Stimulated activated memory B cell treated with anti-CD40 and anti-IgM and Interleukin-4, amounts not matched to agents 10 μg/mL and 1 μg/mL and 100 μg/mL, for 72 hours (primary cell): Measurements from ENCODE around the gene BDNF.
"Not testable (repeated sequence)": the region's sequence is repeated elsewhere in the genome, so short reads cannot be mapped to it uniquely, and the experiment has no call there.

ENCODE experiments used
- ATAC-seq: fragments of 150-1000 bp; cut with Tn5 transposase; 2 replicates; pipeline ENCODE4 v1.10.0; 2021
- H3K27ac Mint-ChIP-seq: one replicate; pipeline ENCODE4 v1.8.0; 2022; ENCODE audit warnings: mild to moderate bottlenecking, mixed read lengths
- H3K27me3 Mint-ChIP-seq: one replicate; pipeline ENCODE4 v1.8.0; 2022; ENCODE audit warnings: mixed read lengths
- H3K36me3 Mint-ChIP-seq: one replicate; pipeline ENCODE4 v1.8.0; 2022; ENCODE audit warnings: mixed read lengths
- H3K4me1 Mint-ChIP-seq: one replicate; pipeline ENCODE4 v1.8.0; 2022; ENCODE audit warnings: mixed read lengths
- H3K4me3 Mint-ChIP-seq: one replicate; pipeline ENCODE4 v1.8.0; 2022; ENCODE audit warnings: mild to moderate bottlenecking, moderate library complexity, mixed read lengths
- H3K9me3 Mint-ChIP-seq: one replicate; pipeline ENCODE4 v1.8.0; 2022; ENCODE audit warnings: mixed read lengths

Gene BDNF

DNA sequence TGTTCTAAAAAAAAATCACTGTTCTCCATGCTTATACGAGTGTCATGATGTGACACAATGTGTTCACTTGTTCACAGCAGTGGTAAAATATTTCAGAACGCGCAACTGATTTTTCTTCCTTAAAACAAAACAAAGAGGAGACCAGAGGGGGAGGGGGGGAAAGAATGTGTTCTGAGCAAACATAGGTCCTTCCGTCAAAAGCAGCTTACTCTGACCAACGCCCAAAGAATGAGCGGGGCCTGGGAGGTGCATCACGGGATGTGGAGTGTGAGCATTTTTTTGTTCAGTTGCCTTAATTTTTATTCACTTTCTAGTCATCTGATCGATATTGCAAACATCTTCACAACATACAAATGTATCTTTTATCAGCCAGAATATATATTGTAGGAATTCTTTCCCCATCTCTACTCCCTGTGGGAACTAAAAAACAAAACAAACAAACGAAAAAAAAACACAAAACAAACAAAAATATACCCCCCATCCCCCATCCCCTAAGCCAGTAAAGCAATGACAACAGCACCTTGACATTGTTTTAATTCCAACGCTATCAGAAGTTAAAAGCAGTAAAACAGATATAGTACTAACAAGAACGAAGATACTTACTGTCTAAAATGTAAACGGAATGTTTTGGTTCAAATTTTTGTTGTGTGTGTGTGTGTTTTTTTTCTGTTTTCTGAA lies 43.3 kb downstream of the BDNF start:
- H3K36me3 Mint-ChIP-seq: peaks cover 15% of the 10 kb centered on the region
- H3K4me1 Mint-ChIP-seq: no peaks in the 10 kb centered on the region
- ATAC-seq: no peak
- no peak overlapping the region for H3K27ac Mint-ChIP-seq
- no peaks in the 10 kb centered on the region for H3K27me3 Mint-ChIP-seq
- H3K4me3 Mint-ChIP-seq: no peak overlapping the region
- H3K9me3 Mint-ChIP-seq: peaks cover 5% of the 10 kb centered on the region

DNA sequence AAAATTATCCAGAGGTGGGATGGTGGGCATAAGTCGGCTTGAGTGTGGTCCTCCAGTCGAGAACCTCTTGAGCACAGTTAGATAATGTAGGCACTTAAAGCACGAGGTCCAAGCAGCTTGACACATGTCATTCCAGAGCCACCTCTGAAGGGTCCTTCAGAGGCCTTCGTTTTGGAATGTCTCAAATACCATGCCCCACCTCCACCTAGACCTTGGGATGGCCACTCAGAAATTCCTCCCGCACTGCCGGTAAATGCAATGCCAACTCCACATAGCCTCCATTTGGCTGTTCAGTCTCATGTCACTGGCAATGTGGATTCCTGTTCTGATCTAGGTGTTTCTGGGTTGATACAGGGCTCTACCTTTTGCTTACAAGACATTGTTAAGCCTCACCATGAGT lies 43.9 kb downstream of the BDNF start:
- ATAC-seq: no peak
- Mint-ChIP-seq H3K27ac (no peak overlapping the region), H3K9me3 (no peaks in the 10 kb centered on the region)

DNA sequence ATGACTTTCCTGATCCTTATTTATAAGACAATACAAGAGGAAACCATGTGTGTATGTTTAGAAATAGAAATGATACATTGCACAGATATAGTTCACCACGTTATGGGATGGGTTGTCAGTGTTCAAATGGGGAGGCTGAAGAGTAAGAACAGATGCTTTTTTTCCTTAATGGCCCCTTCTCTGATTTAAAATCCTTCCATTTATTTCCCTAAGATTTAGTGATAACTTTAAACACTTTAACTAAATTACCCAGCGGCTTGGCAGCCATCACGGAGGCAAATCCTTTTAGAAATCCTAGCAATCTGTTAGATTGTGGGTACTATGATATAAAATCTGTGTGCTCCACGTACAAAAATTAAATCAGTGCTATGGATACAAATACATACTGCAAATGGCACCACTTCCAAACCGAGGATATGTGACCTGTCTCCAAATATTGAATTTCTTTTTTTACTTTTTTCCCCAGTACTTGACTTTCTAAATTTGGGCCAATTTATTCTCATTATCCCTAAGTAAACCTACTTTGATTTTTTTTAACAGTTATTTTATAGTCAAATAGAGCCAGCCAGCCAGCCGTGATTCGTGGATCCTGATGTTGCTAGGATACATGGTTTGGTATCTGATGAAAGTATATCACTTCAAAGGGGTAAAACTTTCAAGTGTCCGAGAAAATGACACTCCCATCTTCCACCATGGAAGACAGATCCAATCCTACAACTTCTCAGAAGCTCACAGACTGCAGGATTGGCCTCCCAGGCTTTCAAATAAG lies 46.1 kb downstream of the BDNF start:
- peaks cover 9% of the 10 kb centered on the region for H3K36me3 Mint-ChIP-seq
- no peak overlapping the region for H3K27ac Mint-ChIP-seq
- no peak overlapping the region for H3K4me3 Mint-ChIP-seq
- H3K27me3 Mint-ChIP-seq: no peaks in the 10 kb centered on the region
- no peaks in the 10 kb centered on the region for H3K9me3 Mint-ChIP-seq
- ATAC-seq: no peak
- H3K4me1 Mint-ChIP-seq: no peaks in the 10 kb centered on the region

More for the DNA sequence above, 43.9 kb downstream of the BDNF start:
- Mint-ChIP-seq H3K36me3 (peaks cover 10% of the 10 kb centered on the region), H3K4me1 (no peaks in the 10 kb centered on the region), H3K4me3 (no peak overlapping the region), H3K27me3 (no peaks in the 10 kb centered on the region)

DNA sequence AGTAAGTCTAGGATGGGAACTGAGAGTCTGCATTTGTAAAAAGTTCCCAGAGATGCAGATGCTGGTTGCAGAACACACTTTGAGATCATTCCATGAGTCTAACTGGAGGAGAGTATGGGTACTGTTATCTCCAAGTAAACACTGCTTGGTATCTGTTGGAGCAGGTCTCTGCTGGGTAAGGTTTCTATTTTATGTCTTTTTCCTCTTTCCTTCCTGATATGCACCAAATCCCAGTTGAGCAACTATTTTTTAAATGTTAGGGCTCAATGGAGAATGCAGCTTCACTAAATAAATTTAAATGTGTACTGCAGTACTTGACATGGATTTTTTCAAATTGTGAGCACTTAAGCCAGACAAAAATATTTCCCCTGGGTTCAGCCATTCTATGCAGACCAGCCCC lies 48.5 kb downstream of the BDNF start:
- H3K27me3 Mint-ChIP-seq: no peaks in the 10 kb centered on the region
- H3K36me3 Mint-ChIP-seq: no peaks in the 10 kb centered on the region
- ATAC-seq: no peak
- H3K9me3 Mint-ChIP-seq: no peaks in the 10 kb centered on the region
- no peaks in the 10 kb centered on the region for H3K4me1 Mint-ChIP-seq
- H3K27ac Mint-ChIP-seq: no peak overlapping the region
- no peak overlapping the region for H3K4me3 Mint-ChIP-seq

DNA sequence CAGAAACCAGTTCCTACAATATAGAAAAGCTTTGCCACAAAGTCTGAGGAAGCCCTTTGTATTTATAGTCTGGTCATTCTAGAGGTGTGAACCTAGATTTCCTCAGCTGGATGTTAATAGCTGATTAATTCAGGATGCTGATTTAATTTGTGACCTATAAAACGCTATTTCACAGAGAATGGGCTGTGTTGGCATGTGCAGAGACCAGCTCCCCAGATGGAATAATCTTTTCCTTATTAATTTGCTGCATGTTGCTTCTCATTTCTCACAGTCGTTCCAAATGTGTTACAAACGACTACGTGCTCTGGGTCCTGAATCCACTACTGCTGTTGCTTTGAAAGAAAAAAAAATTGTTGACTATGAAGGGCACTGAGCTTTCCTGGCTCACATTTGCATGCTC lies 49.3 kb downstream of the BDNF start:
- Mint-ChIP-seq H3K4me1 (no peaks in the 10 kb centered on the region), H3K27ac (no peak overlapping the region), H3K27me3 (no peaks in the 10 kb centered on the region), H3K36me3 (no peaks in the 10 kb centered on the region), H3K9me3 (no peaks in the 10 kb centered on the region), H3K4me3 (no peak overlapping the region)
- no peak for ATAC-seq

DNA sequence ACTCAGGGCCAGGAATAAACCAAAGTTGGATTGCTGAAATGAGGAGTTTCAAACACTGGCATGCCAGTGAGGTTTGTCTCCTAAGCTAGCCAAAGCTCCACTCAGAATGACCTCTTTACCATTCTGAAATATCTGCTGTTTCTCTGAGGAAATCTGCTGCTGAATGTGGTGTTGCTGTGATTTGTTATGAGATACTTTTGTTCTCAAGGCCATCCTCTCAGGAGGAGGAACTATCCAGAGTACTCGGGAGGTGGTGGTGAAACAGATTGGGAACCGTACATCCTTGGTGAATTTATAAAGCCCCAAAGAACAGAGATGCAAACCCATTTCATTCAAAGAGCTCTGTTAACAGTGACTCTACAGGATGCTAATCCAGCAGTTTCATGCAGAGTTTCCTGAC lies 50.5 kb downstream of the BDNF start:
- H3K27ac Mint-ChIP-seq: no peak overlapping the region
- no peak for ATAC-seq
- no peaks in the 10 kb centered on the region for H3K27me3 Mint-ChIP-seq
- H3K4me1 Mint-ChIP-seq: no peaks in the 10 kb centered on the region
- no peaks in the 10 kb centered on the region for H3K36me3 Mint-ChIP-seq
- H3K4me3 Mint-ChIP-seq: no peak overlapping the region
- H3K9me3 Mint-ChIP-seq: no peaks in the 10 kb centered on the region

DNA sequence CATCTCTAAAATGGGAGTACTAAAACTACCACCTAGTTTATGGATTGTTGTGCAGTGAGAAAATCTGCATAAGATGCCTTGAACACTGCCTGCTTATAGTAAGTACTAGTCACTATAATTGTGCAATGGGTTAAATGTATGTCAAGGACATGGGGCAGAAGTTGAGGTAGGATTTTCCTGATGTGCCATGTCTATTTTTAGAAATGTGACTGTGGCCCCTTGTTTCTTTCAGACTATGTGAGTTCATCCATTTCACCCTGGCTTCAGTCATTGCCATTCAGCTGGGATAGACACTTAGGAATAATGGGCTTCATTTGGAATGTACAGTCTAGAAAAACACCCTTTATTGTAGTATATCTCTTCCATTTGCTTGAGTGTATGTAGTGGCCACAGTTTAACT lies 51.4 kb downstream of the BDNF start:
- no peak overlapping the region for H3K4me3 Mint-ChIP-seq
- H3K4me1 Mint-ChIP-seq: no peaks in the 10 kb centered on the region
- H3K27ac Mint-ChIP-seq: no peak overlapping the region
- H3K27me3 Mint-ChIP-seq: no peaks in the 10 kb centered on the region
- no peaks in the 10 kb centered on the region for H3K9me3 Mint-ChIP-seq
- H3K36me3 Mint-ChIP-seq: no peaks in the 10 kb centered on the region
- no peak for ATAC-seq

DNA sequence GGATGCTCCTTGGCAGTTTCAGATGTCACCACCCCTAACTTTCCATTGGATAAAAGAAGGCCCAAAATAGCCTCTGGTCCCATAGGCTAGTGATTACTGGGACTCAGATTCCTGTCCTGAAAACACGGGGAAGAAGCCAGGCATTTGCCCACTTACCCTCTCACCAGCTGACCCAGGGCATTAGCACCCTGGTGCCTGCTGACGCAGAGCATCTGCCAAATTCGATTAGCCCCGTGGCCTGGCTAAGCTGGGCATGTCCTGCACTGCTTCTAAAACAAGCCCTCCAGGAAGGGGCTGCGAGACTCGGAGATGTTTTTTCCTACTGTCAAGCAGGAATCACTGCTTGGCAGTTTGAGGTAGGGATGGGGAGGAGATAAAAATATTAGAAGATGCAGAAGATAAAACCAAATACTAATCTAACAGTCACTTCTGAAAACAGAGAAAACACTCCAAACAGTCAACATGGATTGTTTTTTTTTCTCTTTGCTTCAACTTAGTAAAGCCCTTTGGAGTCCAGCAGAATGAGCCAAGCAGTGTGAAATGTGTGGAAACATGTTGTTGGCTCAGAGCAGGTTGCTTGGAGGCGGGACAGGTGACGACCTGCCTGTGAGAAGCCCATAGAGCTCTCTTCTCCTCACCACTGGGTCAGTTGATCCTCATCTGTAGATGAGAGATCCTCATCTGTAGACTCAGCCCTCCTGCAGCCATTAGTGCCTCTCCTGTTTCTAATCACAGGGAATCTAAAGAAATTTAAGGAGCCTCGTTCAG lies 54.0 kb downstream of the BDNF start:
- no peak overlapping the region for H3K27ac Mint-ChIP-seq
- H3K27me3 Mint-ChIP-seq: no peaks in the 10 kb centered on the region
- no peaks in the 10 kb centered on the region for H3K4me1 Mint-ChIP-seq
- no peak overlapping the region for H3K4me3 Mint-ChIP-seq
- no peak for ATAC-seq
- no peaks in the 10 kb centered on the region for H3K36me3 Mint-ChIP-seq
- H3K9me3 Mint-ChIP-seq: no peaks in the 10 kb centered on the region

DNA sequence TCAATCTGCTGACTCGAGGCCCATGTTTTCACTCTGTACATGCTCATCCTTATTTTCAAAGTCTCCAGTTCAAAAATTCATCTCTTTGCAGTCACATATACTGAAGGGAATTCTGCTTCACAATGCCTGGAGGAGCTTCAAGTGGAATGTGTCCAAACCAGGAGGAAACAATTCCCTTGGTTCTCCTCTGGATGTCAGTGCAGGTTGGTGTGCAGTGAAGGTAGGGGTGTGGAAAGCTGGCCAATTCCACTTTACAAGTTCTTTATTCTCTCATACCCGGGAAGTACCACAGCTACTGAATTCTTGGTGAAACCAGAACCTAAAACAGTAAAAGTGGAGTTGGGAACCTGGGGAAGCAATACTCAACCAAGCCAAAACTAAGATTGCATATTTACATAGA lies 57.3 kb downstream of the BDNF start:
- Mint-ChIP-seq H3K27ac (no peak overlapping the region), H3K4me3 (no peak overlapping the region)

DNA sequence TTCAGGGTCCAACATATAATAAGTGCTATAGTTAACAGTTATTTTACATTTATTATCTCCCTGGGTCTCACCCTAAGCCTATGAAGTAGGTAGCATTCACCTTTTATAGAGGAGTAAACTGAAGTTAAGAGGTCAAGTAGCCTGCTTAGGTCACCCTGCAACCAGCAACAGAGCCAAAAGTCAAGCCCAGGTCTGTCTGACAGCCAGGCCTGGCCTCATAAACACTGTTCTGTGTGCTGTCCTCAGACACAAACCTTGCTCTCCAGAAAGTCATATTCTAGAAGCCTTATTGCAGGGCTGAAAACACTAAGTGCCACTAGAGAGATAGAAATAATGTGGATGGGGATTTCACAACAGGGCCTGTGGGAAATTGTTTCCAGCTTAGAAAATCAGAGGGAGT lies 59.3 kb downstream of the BDNF start:
- Mint-ChIP-seq H3K36me3 (no peaks in the 10 kb centered on the region), H3K27me3 (no peaks in the 10 kb centered on the region), H3K4me3 (no peak overlapping the region), H3K27ac (no peak overlapping the region), H3K9me3 (no peaks in the 10 kb centered on the region), H3K4me1 (no peaks in the 10 kb centered on the region)
- ATAC-seq: no peak

More for the DNA sequence above, 57.3 kb downstream of the BDNF start:
- H3K4me1 Mint-ChIP-seq: no peaks in the 10 kb centered on the region
- H3K9me3 Mint-ChIP-seq: no peaks in the 10 kb centered on the region
- H3K36me3 Mint-ChIP-seq: no peaks in the 10 kb centered on the region
- no peaks in the 10 kb centered on the region for H3K27me3 Mint-ChIP-seq
- no peak for ATAC-seq

DNA sequence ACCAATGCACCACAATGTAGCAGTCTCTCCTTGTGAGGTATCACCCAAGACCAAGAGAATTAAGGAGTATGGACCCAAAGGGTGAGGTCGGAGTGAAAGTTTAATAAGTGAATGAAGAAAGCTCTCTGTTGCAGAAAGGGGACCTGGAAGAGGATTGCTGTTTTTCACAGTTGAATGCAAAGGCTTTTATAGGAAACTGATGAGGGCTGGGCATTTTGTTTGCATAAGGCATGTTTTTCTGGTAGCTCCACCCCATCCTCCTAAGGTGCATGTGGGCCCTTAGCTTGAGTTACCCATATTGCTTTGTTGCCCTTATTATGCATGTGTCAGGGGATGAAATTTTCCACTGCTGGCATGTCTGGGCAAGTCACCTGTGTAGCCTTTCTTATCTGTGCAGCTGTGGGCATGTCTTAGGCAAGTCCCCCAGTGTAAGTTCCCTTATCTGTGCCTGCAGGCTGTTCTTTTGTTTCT lies 64.7 kb downstream of the BDNF start:
- Mint-ChIP-seq H3K4me1 (no peaks in the 10 kb centered on the region), H3K36me3 (no peaks in the 10 kb centered on the region), H3K4me3 (no peak overlapping the region), H3K27me3 (peaks cover 11% of the 10 kb centered on the region), H3K27ac (no peak overlapping the region), H3K9me3 (no peaks in the 10 kb centered on the region)
- no peak for ATAC-seq

DNA sequence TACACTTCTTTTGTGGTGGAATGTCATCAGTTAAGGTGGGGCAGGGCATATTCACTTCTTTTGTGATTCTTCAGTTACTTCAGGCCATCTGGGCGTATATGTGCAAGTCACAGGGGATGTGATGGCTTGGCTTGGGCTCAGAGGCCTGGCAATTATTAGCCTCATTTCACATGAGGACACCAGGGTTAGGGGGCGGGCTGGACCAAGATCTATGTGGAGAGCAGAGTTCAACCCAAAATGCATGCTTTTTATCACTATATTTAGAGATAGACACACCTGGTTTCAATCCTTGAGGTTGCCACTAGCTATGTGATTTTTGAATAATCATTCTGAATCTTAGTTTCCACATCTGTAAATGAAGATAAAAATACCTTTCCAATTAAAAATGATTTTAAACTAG lies 65.5 kb downstream of the BDNF start:
- H3K4me1 Mint-ChIP-seq, H3K36me3 Mint-ChIP-seq, H3K27ac Mint-ChIP-seq, H3K4me3 Mint-ChIP-seq, ATAC-seq, H3K9me3 Mint-ChIP-seq: not testable (repeated sequence)
- H3K27me3 Mint-ChIP-seq: peaks cover 11% of the 10 kb centered on the region

DNA sequence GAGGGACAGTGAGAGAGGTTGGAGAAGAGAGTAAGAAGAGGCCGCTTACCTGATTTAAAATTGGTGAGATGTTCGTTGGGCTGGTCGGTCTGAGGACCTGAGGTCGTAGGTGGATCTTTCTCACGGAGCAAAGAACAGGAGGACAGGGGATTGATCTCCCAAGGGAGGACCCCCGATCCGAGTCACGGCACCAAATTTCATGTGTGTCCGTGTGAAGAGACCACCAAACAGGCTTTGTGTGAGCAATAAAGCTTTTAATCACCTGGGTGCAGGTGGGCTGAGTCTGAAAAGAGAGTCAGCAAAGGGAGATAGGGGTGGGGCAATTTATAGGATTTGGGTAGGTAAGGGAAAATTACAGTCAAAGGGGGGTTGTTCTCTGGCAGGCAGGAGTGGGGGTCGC lies 66.0 kb downstream of the BDNF start:
- not testable (repeated sequence) for H3K4me3 Mint-ChIP-seq, H3K9me3 Mint-ChIP-seq, H3K4me1 Mint-ChIP-seq, H3K36me3 Mint-ChIP-seq, H3K27ac Mint-ChIP-seq, ATAC-seq
- peaks cover 11% of the 10 kb centered on the region for H3K27me3 Mint-ChIP-seq

DNA sequence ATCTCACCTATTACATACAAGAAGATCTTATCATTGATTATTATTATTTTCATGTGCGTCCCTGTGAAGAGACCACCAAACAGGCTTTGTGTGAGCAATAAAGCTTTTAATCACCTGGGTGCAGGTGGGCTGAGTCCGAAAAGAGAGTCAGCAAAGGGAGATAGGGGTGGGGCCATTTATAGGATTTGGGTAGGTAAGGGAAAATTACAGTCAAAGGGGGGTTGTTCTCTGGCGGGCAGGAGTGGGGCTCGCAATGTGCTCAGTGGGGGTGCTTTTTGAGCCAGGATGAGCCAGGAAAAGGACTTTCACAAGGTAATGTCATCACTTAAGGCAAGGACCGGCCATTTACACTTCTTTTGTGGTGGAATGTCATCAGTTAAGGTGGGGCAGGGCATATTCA lies 71.2 kb downstream of the BDNF start:
- peaks cover 11% of the 10 kb centered on the region for H3K27me3 Mint-ChIP-seq

DNA sequence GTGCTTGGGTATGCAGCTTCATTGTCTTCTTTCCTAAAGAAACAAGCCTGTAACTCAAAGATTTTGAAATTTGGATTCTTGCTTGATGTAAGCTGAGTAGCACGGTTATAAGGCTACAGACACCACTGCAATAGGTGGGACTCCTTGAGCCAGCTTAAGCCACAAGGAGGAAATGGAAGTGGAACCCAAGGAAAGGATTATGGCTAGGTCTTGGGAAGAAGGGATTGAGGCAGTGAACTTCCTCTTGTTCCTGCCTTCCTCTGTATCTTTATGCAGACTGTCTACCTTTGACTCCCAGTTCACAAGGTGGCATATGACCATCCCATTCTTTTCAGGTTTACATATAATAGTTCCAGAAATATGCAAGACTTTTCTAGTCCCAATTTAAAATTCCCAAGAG lies 72.3 kb downstream of the BDNF start:
- Mint-ChIP-seq H3K4me3 (no peak overlapping the region), H3K9me3 (no peaks in the 10 kb centered on the region), H3K27me3 (peaks cover 10% of the 10 kb centered on the region), H3K36me3 (no peaks in the 10 kb centered on the region), H3K27ac (no peak overlapping the region), H3K4me1 (peaks cover 6% of the 10 kb centered on the region)
- no peak for ATAC-seq

More for the DNA sequence above, 71.2 kb downstream of the BDNF start:
- not testable (repeated sequence) for ATAC-seq, H3K4me1 Mint-ChIP-seq, H3K9me3 Mint-ChIP-seq, H3K27ac Mint-ChIP-seq, H3K4me3 Mint-ChIP-seq, H3K36me3 Mint-ChIP-seq
